Measurements from ENCODE around the gene COMMD3.

The COMMD3 gene

GRCh38 chr10:22323538-22324305, 7.5 kb downstream of the COMMD3 start:
- CTCF ChIA-PET: interaction anchor here (0.6 to 1.8 kb wide), 4 partner anchors 10 to 330 kb away, joined by 3 to 5 read pairs (median 4); no protein-coding TSS in a partner anchor

GRCh38 chr10:22324413-22324812, 8.2 kb downstream of the COMMD3 start:
- H3K9me3 ChIP-seq (ENCODE audit: control extremely low read depth in 1 of 5, control insufficient read depth in 4 of 5, insufficient read depth in 2 of 5, low read depth in 1 of 5, low read length in 4 of 5): no peaks in the 10 kb centered on the region
- CTCF ChIA-PET: interaction anchor here (0.6 to 1.8 kb wide), 4 partner anchors 11 to 331 kb away, joined by 3 to 5 read pairs (median 4); no protein-coding TSS in a partner anchor
- H3K36me3 ChIP-seq (ENCODE audit: control insufficient read depth in 4 of 4, insufficient read depth in 4 of 4, low read length in 3 of 4): peaks cover 3 to 13% (median 7%) of the 10 kb centered on the region in 4 experiments
- peak overlapping the region in 6 of 7 experiments; percentile 74 to 93 (median 84) for H3K4me3 ChIP-seq (ENCODE audit: control insufficient read depth in 1 of 7, extremely low read depth in 1 of 7, insufficient read depth in 4 of 7, low read depth in 2 of 7, low read length in 6 of 7)
- H3K27me3 ChIP-seq (replicated peaks in 2 of 5; ENCODE audit: control insufficient read depth in 4 of 5, insufficient read depth in 5 of 5, low read length in 4 of 5): peaks cover 7 to 21% (median 9%) of the 10 kb centered on the region in 5 experiments
- peaks cover 29 to 53% (median 35%) of the 10 kb centered on the region in 4 experiments for H3K4me1 ChIP-seq (ENCODE audit: control extremely low read depth in 1 of 4, control insufficient read depth in 4 of 4, insufficient read depth in 4 of 4, low read length in 3 of 4)
- 43% methylated on average over 1 of the region's 4 CpGs for WGBS (ENCODE audit: insufficient coverage)
- no peak for DNase-seq
- peak overlapping the region in 1 of 2 experiments; percentile 58 for H3K27ac ChIP-seq (ENCODE audit: insufficient read depth in 1 of 2, low read depth in 1 of 2, low read length in 2 of 2, poor library complexity in 1 of 2, severe bottlenecking in 2 of 2)
- POLR2A ChIA-PET: interaction anchor here (1.4 kb wide), 1 partner anchor 16 kb away, joined by 3 read pairs; no protein-coding TSS in a partner anchor

More at GRCh38 chr10:22323538-22324305, 7.5 kb downstream of the COMMD3 start:
- WGBS (ENCODE audit: insufficient coverage): 73% methylated on average over 4 of the region's 5 CpGs
- Histone ChIP-seq H3K4me3 (ENCODE audit: control insufficient read depth in 1 of 7, extremely low read depth in 1 of 7, insufficient read depth in 4 of 7, low read depth in 2 of 7, low read length in 6 of 7) (peak overlapping the region in 2 of 7 experiments; percentile 90 to 93), H3K4me1 (ENCODE audit: control extremely low read depth in 1 of 4, control insufficient read depth in 4 of 4, insufficient read depth in 4 of 4, low read length in 3 of 4) (peaks cover 29 to 59% (median 37%) of the 10 kb centered on the region in 4 experiments), H3K27ac (ENCODE audit: insufficient read depth in 1 of 2, low read depth in 1 of 2, low read length in 2 of 2, poor library complexity in 1 of 2, severe bottlenecking in 2 of 2) (no peak overlapping the region), H3K36me3 (ENCODE audit: control insufficient read depth in 4 of 4, insufficient read depth in 4 of 4, low read length in 3 of 4) (peaks cover 0 to 9% (median 3%) of the 10 kb centered on the region in 4 experiments), H3K9me3 (ENCODE audit: control extremely low read depth in 1 of 5, control insufficient read depth in 4 of 5, insufficient read depth in 2 of 5, low read depth in 1 of 5, low read length in 4 of 5) (no peaks in the 10 kb centered on the region), H3K27me3 (replicated peaks in 2 of 5; ENCODE audit: control insufficient read depth in 4 of 5, insufficient read depth in 5 of 5, low read length in 4 of 5) (peaks cover 7 to 21% (median 9%) of the 10 kb centered on the region in 5 experiments)
- POLR2A ChIA-PET: interaction anchor here (1.1 to 1.4 kb wide), 2 partner anchors 17 to 19 kb away, joined by 3 read pairs; no protein-coding TSS in a partner anchor
- DNase-seq: no peak

DNA sequence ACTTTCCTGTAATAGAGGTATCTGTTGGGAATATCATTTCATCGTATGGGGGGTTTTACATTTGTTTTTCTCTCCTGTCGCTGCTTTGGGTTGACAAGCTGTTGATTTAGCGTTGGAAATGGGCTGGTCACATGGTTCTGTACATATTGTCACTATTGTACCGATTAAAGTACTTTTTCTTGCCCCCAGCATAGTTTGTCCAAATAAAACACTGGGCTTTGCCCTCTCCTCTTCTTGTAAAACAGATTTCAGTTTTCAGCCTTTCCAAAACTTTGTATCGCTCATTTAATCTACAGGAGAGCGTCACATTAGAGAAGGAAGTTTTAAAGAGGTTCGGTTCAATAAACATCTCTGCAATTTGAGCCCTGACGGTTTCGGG, 8.7 kb downstream of the COMMD3 start:
- WGBS (ENCODE audit: insufficient coverage): 0% methylated on average over 5 of the region's 9 CpGs
- POLR2A ChIA-PET: interaction anchor here (1.3 to 1.4 kb wide), 2 partner anchors 8 to 16 kb away, joined by 3 to 4 read pairs; partner anchors contain the start of gene COMMD3
- peaks cover 26 to 48% (median 32%) of the 10 kb centered on the region in 4 experiments for H3K4me1 ChIP-seq (ENCODE audit: control extremely low read depth in 1 of 4, control insufficient read depth in 4 of 4, insufficient read depth in 4 of 4, low read length in 3 of 4)

DNA sequence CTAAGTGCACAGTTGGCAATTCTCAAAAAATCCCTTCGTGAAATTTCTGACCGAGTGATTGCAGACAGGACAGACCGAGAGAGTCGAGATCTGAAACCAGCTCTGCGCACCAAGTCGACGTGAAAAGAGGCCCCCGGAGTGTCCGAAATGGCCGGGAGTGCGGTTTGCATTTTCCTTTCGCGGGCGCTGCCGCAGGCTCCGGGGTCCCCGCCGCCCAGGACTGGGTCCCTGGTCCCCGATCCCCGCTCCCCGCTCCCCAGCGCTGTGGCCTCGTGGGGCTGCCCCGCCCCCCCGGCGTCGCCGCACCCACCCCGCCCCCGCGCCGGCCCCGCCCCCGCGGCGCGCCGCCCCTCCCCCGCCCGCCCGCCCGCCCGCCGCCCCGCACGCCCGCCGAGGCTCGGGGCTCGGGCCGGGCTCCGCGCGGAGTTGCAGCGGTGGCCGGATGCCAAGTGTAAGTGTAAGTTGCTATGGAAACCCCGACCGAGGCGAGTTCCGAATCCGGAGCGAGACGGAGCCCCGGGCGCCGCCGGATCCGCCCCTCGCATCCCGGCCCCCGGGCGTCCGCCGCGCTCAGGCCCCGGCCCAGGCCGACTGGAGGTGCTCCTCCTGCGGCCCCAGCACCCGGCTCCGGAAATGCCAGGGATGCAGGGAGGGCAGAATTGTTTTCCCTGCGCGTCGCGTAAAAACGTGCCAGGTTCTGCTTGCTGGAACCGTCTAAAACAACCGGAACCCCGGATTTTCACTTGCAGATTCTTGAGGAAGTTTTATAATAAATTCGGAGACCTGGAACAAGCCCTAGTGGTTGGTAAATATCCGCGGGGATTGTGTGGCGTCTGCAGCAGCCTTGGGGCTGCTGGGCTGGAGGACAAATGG, 9.3 kb downstream of the COMMD3 start:
- Histone ChIP-seq H3K4me3 (ENCODE audit: control insufficient read depth in 1 of 7, extremely low read depth in 1 of 7, insufficient read depth in 4 of 7, low read depth in 2 of 7, low read length in 6 of 7) (peak overlapping the region; percentile 57 to 93 (median 82)), H3K36me3 (ENCODE audit: control insufficient read depth in 4 of 4, insufficient read depth in 4 of 4, low read length in 3 of 4) (peaks cover 8 to 19% (median 11%) of the 10 kb centered on the region in 4 experiments), H3K27ac (ENCODE audit: insufficient read depth in 1 of 2, low read depth in 1 of 2, low read length in 2 of 2, poor library complexity in 1 of 2, severe bottlenecking in 2 of 2) (peak overlapping the region; percentile 33 to 71), H3K4me1 (ENCODE audit: control extremely low read depth in 1 of 4, control insufficient read depth in 4 of 4, insufficient read depth in 4 of 4, low read length in 3 of 4) (peaks cover 24 to 45% (median 29%) of the 10 kb centered on the region in 4 experiments), H3K9me3 (ENCODE audit: control extremely low read depth in 1 of 5, control insufficient read depth in 4 of 5, insufficient read depth in 2 of 5, low read depth in 1 of 5, low read length in 4 of 5) (no peaks in the 10 kb centered on the region), H3K27me3 (replicated peaks in 2 of 5; ENCODE audit: control insufficient read depth in 4 of 5, insufficient read depth in 5 of 5, low read length in 4 of 5) (peaks cover 7 to 21% (median 9%) of the 10 kb centered on the region in 5 experiments)
- DNase-seq: peak; percentile 78 to 88 (median 86)
- CTCF ChIA-PET: interaction anchor here (0.9 to 1.8 kb wide), 5 partner anchors 8 to 332 kb away, joined by 3 to 5 read pairs (median 4); no protein-coding TSS in a partner anchor
- POLR2A ChIA-PET: interaction anchor here (1.3 to 1.4 kb wide), 2 partner anchors 9 to 15 kb away, joined by 3 to 4 read pairs; partner anchors contain the start of gene COMMD3
- 0% methylated on average over 44 of the region's 92 CpGs for WGBS (ENCODE audit: insufficient coverage)

More for the DNA sequence above, 8.7 kb downstream of the COMMD3 start:
- Histone ChIP-seq H3K36me3 (ENCODE audit: control insufficient read depth in 4 of 4, insufficient read depth in 4 of 4, low read length in 3 of 4) (peaks cover 8 to 18% (median 10%) of the 10 kb centered on the region in 4 experiments), H3K9me3 (ENCODE audit: control extremely low read depth in 1 of 5, control insufficient read depth in 4 of 5, insufficient read depth in 2 of 5, low read depth in 1 of 5, low read length in 4 of 5) (no peaks in the 10 kb centered on the region), H3K27me3 (replicated peaks in 2 of 5; ENCODE audit: control insufficient read depth in 4 of 5, insufficient read depth in 5 of 5, low read length in 4 of 5) (peaks cover 7 to 21% (median 9%) of the 10 kb centered on the region in 5 experiments), H3K4me3 (ENCODE audit: control insufficient read depth in 1 of 7, extremely low read depth in 1 of 7, insufficient read depth in 4 of 7, low read depth in 2 of 7, low read length in 6 of 7) (peak overlapping the region; percentile 57 to 93 (median 82)), H3K27ac (ENCODE audit: insufficient read depth in 1 of 2, low read depth in 1 of 2, low read length in 2 of 2, poor library complexity in 1 of 2, severe bottlenecking in 2 of 2) (peak overlapping the region in 1 of 2 experiments; percentile 58)
- DNase-seq: peak in 1 of 3 donors; percentile 19
- CTCF ChIA-PET: interaction anchor here (1.7 to 1.8 kb wide), 2 partner anchors 98 to 331 kb away, joined by 4 to 5 read pairs; no protein-coding TSS in a partner anchor

- peak overlapping the region; percentile 33 to 71 for H3K27ac ChIP-seq (ENCODE audit: insufficient read depth in 1 of 2, low read depth in 1 of 2, low read length in 2 of 2, poor library complexity in 1 of 2, severe bottlenecking in 2 of 2)
- WGBS (ENCODE audit: insufficient coverage): 63% methylated on average over 5 of the region's 8 CpGs
- peaks cover 24 to 45% (median 29%) of the 10 kb centered on the region in 4 experiments for H3K4me1 ChIP-seq (ENCODE audit: control extremely low read depth in 1 of 4, control insufficient read depth in 4 of 4, insufficient read depth in 4 of 4, low read length in 3 of 4)
- CTCF ChIA-PET: interaction anchor here (0.9 to 1.7 kb wide), 3 partner anchors 8 to 18 kb away, joined by 3 to 5 read pairs (median 3); no protein-coding TSS in a partner anchor
- H3K9me3 ChIP-seq (ENCODE audit: control extremely low read depth in 1 of 5, control insufficient read depth in 4 of 5, insufficient read depth in 2 of 5, low read depth in 1 of 5, low read length in 4 of 5): no peaks in the 10 kb centered on the region
- H3K36me3 ChIP-seq (ENCODE audit: control insufficient read depth in 4 of 4, insufficient read depth in 4 of 4, low read length in 3 of 4): peaks cover 8 to 19% (median 11%) of the 10 kb centered on the region in 4 experiments
- H3K27me3 ChIP-seq (replicated peaks in 2 of 5; ENCODE audit: control insufficient read depth in 4 of 5, insufficient read depth in 5 of 5, low read length in 4 of 5): peaks cover 7 to 21% (median 9%) of the 10 kb centered on the region in 5 experiments
- POLR2A ChIA-PET: interaction anchor here (1.3 kb wide), 1 partner anchor 10 kb away, joined by 4 read pairs; the partner anchor contains the start of gene COMMD3
- peak overlapping the region in 6 of 7 experiments; percentile 67 to 90 (median 72) for H3K4me3 ChIP-seq (ENCODE audit: control insufficient read depth in 1 of 7, extremely low read depth in 1 of 7, insufficient read depth in 4 of 7, low read depth in 2 of 7, low read length in 6 of 7)
- no peak for DNase-seq
Observed at GRCh38 chr10:22326145-22326702, 10.0 kb downstream of the COMMD3 start.

DNA sequence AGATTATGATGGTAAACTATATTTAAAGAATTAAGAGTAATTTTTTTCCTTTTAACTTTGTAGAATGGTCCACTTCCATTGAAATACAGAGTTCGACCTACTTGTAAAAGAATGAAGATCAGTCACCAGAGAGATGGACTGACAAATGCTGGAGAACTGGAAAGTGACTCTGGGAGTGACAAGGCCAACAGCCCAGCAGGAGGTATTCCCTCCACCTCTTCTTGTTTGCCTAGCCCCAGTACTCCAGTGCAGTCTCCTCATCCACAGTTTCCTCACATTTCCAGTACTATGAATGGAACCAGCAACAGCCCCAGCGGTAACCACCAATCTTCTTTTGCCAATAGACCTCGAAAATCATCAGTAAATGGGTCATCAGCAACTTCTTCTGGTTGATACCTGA, 13.0 kb downstream of the COMMD3 start:
- POLR2A ChIA-PET: no interaction called here
- WGBS (ENCODE audit: insufficient coverage): 96% methylated on average over 3 of the region's 3 CpGs
- Histone ChIP-seq H3K27me3 (replicated peaks in 2 of 5; ENCODE audit: control insufficient read depth in 4 of 5, insufficient read depth in 5 of 5, low read length in 4 of 5) (no peaks in the 10 kb centered on the region), H3K36me3 (ENCODE audit: control insufficient read depth in 4 of 4, insufficient read depth in 4 of 4, low read length in 3 of 4) (peaks cover 8 to 19% (median 11%) of the 10 kb centered on the region in 4 experiments), H3K4me3 (ENCODE audit: control insufficient read depth in 1 of 7, extremely low read depth in 1 of 7, insufficient read depth in 4 of 7, low read depth in 2 of 7, low read length in 6 of 7) (no peak overlapping the region), H3K9me3 (ENCODE audit: control extremely low read depth in 1 of 5, control insufficient read depth in 4 of 5, insufficient read depth in 2 of 5, low read depth in 1 of 5, low read length in 4 of 5) (peaks cover 0 to 4% (median 0%) of the 10 kb centered on the region in 5 experiments), H3K4me1 (ENCODE audit: control extremely low read depth in 1 of 4, control insufficient read depth in 4 of 4, insufficient read depth in 4 of 4, low read length in 3 of 4) (peaks cover 19 to 39% (median 29%) of the 10 kb centered on the region in 4 experiments), H3K27ac (ENCODE audit: insufficient read depth in 1 of 2, low read depth in 1 of 2, low read length in 2 of 2, poor library complexity in 1 of 2, severe bottlenecking in 2 of 2) (no peak overlapping the region)
- CTCF ChIA-PET: no interaction called here
- DNase-seq: no peak
